Stromal cell of bone marrow (primary cell): ENCODE results near the gene VGF.
"Not testable (repeated sequence)": the region's sequence is repeated elsewhere in the genome, so short reads cannot be mapped to it uniquely, and the experiment has no call there.

ENCODE experiments used
- DNase-seq: peaks from one replicate; pipeline ENCODE4 v3.0.0-alpha.2; 2012; ENCODE audit warnings: low read depth

VGF gene

DNA sequence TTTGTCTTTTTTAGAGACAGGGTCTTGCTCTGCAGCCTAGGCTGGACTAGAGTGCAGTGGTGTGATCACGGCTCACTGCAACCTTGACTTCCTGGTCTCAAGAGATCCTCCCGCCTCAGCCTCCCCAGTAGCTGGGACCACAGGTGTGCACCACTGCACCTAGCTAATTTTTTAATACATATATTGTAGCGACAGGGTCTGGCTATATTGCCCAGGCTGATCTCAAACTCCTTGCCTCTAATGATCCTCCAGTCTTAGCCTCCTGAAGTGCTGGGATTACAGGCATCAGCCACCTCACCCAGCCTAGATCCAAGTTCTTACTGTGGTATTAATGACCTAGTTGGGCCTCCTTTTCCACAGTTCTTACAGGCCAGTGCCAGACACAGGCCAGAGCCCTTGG lies 50.2 kb downstream of the VGF start:
- no peak for DNase-seq

GRCh38 chr7:101114492-101114891 lies 50.9 kb downstream of the VGF start:
- DNase-seq = no peak

DNA sequence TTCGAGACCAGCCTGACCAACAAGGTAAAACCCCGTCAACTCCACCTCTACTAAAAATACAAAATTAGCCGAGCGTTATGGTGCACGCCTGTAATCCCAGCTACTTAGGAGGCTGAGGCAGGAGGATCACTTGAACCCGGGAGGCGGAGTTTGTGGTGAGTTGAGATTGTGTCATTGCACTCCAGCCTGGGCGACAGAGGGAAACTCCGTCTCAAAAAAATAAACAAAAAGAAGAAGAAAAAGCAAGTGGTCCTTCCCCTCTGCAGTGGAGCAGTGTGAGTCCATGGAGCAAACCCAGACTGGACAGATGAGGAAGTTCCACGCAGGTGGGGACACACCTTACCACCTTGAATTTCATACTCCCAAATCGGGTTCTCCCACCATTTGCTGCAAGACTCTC lies 51.5 kb downstream of the VGF start:
- no peak for DNase-seq

- not testable (repeated sequence) for DNase-seq
These were observed 52.2 kb downstream of the VGF start for GRCh38 chr7:101113140-101113539.
